ENCODE data around the gene RNF220.

GRCh38 chr1:44695671-44696070 is 290.6 kb downstream of the RNF220 start:
- no peak for TF ChIP-seq POLR2A (IDR thresholded peaks at IDR 0.05)
- TF ChIP-seq EP300 (IDR thresholded peaks at IDR 0.05): no peak
